OCI-LY7 (cell line): ENCODE results near the gene PINK1.

Source experiments
- EZH2phosphoT487 ChIP-seq: fragments of 200-600 bp; sonication (generic); IDR thresholded peaks from 2 replicates; pipeline ENCODE4 v1.6.1; 2018; ENCODE audit warnings: low read depth, borderline replicate concordance, mild to moderate bottlenecking, mixed run types, antibody characterized with exemption, low read length, moderate library complexity, mixed read lengths
- TF ChIP-seq, protein P1 (sequence below): fragments of 200-600 bp; sonication (generic); conservative IDR thresholded peaks from 2 replicates; pipeline ENCODE4 v1.5.1; 2014; ENCODE audit warnings: mild to moderate bottlenecking, antibody characterized with exemption, low read length, moderate library complexity, mixed read lengths

DNA sequence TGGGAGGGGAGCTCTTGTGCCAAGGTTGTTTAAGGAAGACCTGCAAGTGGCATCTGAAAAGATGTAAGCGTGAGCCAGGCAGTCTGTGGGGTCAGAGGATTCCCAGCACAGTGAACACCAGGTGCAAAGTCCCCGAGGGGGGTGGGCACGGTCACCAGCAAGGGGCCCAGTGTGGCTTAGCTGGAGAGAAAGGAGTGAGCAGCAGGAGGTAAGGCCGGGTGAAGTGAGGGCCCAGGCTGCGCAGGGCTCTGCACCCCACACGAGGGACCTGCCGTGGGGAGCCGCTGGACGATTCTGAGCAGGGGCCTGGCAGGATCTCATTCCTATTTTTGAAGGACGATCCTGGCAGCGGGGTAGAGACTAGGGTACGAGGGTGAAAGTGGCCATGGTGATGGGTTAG, 23.8 kb downstream of the PINK1 start:
- TF ChIP-seq, protein P1, sequence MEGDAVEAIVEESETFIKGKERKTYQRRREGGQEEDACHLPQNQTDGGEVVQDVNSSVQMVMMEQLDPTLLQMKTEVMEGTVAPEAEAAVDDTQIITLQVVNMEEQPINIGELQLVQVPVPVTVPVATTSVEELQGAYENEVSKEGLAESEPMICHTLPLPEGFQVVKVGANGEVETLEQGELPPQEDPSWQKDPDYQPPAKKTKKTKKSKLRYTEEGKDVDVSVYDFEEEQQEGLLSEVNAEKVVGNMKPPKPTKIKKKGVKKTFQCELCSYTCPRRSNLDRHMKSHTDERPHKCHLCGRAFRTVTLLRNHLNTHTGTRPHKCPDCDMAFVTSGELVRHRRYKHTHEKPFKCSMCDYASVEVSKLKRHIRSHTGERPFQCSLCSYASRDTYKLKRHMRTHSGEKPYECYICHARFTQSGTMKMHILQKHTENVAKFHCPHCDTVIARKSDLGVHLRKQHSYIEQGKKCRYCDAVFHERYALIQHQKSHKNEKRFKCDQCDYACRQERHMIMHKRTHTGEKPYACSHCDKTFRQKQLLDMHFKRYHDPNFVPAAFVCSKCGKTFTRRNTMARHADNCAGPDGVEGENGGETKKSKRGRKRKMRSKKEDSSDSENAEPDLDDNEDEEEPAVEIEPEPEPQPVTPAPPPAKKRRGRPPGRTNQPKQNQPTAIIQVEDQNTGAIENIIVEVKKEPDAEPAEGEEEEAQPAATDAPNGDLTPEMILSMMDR: no peak
- TF ChIP-seq EZH2phosphoT487: no peak
